Muscle of leg (tissue), 11 donors: ENCODE results near the gene ANKRD44. TPM values are rescaled to one million over a fixed set of nuclear protein-coding genes. Genes with fewer than 3 reads are reported as not detected.

Experiments
- DNase-seq: peaks from one replicate; pipeline ENCODE4 v3.0.0; 2013
- H3K27ac ChIP-seq: one replicate; pipeline ENCODE4 v1.5.1; 2013; ENCODE audit warnings: mild to moderate bottlenecking, low read length, control low read depth
- H3K27me3 ChIP-seq: one replicate; pipeline ENCODE4 v1.6.1; 2013; ENCODE audit warnings: low read length; ENCODE audit not compliant: control insufficient read depth, insufficient read depth
- H3K36me3 ChIP-seq: one replicate; pipeline ENCODE4 v1.6.1; 2013; ENCODE audit warnings: low read length; ENCODE audit not compliant: control insufficient read depth, insufficient read depth
- H3K4me1 ChIP-seq: one replicate; pipeline ENCODE4 v1.6.1; 2013; ENCODE audit warnings: low read length; ENCODE audit not compliant: control insufficient read depth, insufficient read depth
- H3K4me3 ChIP-seq: one replicate; pipeline ENCODE4 v1.5.1; 2013; ENCODE audit warnings: low read length, control low read depth
- H3K9me3 ChIP-seq: replicated peaks from 2 replicates; pipeline ENCODE4 v1.6.1; 2013; ENCODE audit warnings: low read depth, low read length; ENCODE audit not compliant: control insufficient read depth
- WGBS: methylation state at CpG from one replicate; pipeline ENCODE4 v1.1.5; 2013; ENCODE audit warnings: missing lambda C conversion rate; ENCODE audit not compliant: insufficient coverage; 5-methylcytosine and 5-hydroxymethylcytosine counted together
- polyA plus RNA-seq, 8 donors: library from polyadenylated mRNA; unstranded; fragments of 120-200 nt; gene quantifications; one replicate each; pipeline versions ENCODE4 v1.2.1 to v1.2.3, GENCODE V29; 2013; ENCODE audit warnings: inconsistent platforms in 1 of 8, low replicate concordance in 1 of 8; ENCODE audit not compliant: insufficient read length in 8 of 8, insufficient read depth in 1 of 8
- total RNA-seq: library from RNA; stranded (reverse); fragments of 120-200 nt; gene quantifications from one replicate; pipeline ENCODE4 v1.2.4, GENCODE V29; 2013

The ANKRD44 gene
- total and polyA plus RNA-seq, 9 donors: 10.6 to 26.3 (median 15.6) TPM

DNA sequence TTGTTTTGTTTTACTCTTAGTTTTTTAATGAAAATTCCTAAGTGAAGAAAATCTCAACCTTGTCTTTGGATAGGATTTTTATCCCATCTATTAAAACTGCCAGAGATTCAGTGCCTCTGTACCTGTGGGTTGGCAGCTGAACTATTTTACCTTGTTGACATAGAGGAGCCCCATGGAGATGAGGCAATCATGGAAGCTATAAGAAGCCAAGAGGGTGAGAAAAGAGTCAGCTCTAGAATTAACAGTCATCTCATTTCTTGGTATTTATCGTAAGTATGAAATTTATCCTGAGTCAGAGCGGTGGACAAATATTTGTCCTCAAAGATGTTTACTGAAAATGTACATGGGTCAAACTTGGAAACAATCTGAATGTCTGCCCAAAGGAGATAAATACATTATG is 348.3 kb downstream of the ANKRD44 start:
- no peaks in the 10 kb centered on the region for H3K9me3 ChIP-seq
- DNase-seq: no peak
- no CpG with 5 or more reads among the region's 2 CpGs for WGBS
- H3K4me1 ChIP-seq: peaks cover 2% of the 10 kb centered on the region
- H3K36me3 ChIP-seq: no peaks in the 10 kb centered on the region
- no peak overlapping the region for H3K27ac ChIP-seq
- H3K27me3 ChIP-seq: no peaks in the 10 kb centered on the region
- H3K4me3 ChIP-seq: no peak overlapping the region

DNA sequence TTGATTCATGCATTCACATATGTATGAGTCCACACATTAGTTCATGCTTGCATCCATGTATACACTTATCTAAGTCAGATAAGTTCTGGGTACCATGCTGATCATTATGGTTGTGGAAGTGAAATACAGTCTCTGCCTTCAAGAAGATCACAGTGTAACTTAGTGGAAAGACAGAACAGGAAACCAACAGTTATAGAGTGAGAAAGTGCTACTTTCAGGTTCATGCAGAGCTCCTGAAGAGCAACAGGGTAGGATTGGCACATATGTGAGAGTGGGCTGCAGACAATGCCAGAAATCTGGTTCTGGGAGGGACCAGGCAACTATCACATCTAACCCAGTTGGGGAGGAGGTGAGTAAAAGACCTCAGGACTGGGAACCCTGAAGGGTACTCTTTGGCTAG is 348.7 kb downstream of the ANKRD44 start:
- H3K9me3 ChIP-seq: no peaks in the 10 kb centered on the region
- no peaks in the 10 kb centered on the region for H3K36me3 ChIP-seq
- H3K4me1 ChIP-seq: no peaks in the 10 kb centered on the region
- H3K27ac ChIP-seq: no peak overlapping the region
- no peak for DNase-seq
- no peaks in the 10 kb centered on the region for H3K27me3 ChIP-seq
- H3K4me3 ChIP-seq: no peak overlapping the region

DNA sequence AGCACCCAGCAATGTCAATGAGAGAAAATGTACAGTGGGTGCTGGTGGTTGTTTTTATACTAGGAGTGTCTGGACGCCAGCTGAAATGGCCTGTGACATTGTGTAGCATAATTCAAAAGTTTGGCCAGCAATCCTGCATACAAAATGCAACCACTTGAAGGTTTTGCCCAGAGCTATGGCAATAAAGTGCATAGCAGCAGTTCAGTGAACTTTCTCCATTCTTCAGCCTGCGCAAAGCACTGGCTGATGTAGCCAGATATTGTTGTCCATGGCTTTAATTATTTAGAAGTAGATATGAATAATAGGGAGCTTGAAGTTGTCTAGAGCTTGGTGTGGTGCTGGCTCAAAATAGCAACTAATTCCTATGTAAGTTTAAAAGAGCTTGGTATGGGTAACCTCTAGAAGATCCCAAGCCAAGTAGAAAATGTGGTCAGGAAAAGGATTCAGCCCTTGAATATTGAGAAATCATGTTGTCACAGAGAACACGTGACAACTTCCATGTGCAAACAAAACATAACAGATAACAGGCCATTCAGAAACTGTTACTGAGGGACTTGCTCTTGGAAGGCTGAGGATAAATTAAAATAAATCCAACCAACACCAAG is 350.7 kb downstream of the ANKRD44 start:
- 100% methylated on average over 2 of the region's 3 CpGs for WGBS
- Histone ChIP-seq H3K27me3 (no peaks in the 10 kb centered on the region), H3K36me3 (no peaks in the 10 kb centered on the region), H3K4me1 (no peaks in the 10 kb centered on the region), H3K4me3 (no peak overlapping the region), H3K9me3 (no peaks in the 10 kb centered on the region), H3K27ac (no peak overlapping the region)
- DNase-seq: no peak

DNA sequence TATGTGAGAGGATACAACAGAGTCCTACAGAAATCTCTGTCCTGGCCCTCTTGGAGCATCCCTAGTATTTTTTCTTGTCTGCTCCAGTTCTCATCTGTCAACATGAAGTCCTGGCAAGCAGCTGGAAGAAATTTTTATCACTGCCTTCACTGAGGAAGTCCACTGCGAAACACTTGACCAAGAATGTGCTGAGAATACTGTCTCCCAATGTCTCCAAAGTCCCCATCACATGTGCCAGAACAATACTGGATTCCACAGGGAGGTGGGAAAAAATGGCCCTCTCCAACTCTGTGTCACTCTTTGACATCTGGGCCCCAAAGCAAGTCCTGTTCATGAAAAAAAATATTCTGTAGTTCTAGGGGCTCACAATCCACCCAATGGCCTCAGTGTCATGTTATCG is 351.3 kb downstream of the ANKRD44 start:
- H3K9me3 ChIP-seq: no peaks in the 10 kb centered on the region
- no peak overlapping the region for H3K4me3 ChIP-seq
- H3K27ac ChIP-seq: no peak overlapping the region
- WGBS: no CpG with 5 or more reads among the region's 2 CpGs
- no peaks in the 10 kb centered on the region for H3K4me1 ChIP-seq
- no peak for DNase-seq
- no peaks in the 10 kb centered on the region for H3K36me3 ChIP-seq
- H3K27me3 ChIP-seq: no peaks in the 10 kb centered on the region

DNA sequence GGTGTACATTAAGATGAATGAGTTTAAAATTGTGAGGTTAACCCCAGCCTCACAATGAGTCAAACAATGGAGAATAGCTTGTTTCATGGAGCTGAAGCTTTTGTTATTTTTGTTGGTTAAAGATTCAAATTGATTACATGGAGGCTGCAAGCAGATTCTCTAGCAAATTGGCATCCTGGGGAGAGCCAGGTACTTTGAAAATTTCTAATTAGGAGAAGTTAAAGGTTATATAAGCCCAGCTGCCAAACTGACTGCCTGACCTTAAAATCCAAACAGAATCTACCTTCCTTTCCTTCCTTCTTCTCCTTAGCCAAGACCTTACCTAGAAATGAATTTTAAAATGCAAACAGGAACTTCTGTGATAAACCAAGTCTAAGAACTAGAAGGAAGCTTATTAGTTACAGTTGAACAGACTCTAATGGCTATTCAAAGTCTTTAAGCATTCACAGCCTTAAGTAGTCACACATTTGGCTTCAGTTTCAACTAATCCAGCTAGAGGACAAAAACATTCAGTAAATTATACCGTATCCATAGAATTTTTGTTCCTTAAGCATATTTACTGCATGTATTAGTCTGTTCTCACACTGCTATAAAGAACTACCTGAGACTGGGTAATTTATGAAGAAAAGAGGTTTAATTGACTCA is 352.6 kb downstream of the ANKRD44 start:
- no peak for DNase-seq
- no peaks in the 10 kb centered on the region for H3K27me3 ChIP-seq
- no peaks in the 10 kb centered on the region for H3K4me1 ChIP-seq
- H3K9me3 ChIP-seq: no peaks in the 10 kb centered on the region
- H3K36me3 ChIP-seq: no peaks in the 10 kb centered on the region
- no CpG with 5 or more reads among the region's 1 CpG for WGBS
- H3K4me3 ChIP-seq: no peak overlapping the region
- H3K27ac ChIP-seq: no peak overlapping the region

DNA sequence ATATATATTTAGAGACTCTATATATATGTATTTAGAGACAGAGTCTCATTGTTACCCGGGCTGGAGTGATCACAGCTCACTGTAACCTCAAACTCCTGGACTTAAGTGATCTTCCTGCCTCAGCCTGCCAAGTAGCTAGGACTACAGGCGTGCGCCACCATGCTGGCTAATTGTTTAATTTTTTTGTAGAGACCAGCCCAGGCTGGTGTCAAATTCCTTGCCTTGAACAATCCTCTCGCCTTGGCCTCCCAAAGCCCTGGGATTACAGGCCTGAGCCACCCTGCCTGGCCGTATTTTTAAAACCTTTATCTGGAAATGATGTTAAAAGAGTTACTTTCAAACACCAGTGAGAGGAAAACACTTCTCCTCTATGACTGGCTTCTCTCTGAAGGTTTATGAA is 353.1 kb downstream of the ANKRD44 start:
- Histone ChIP-seq H3K36me3 (no peaks in the 10 kb centered on the region), H3K27me3 (no peaks in the 10 kb centered on the region), H3K27ac (no peak overlapping the region), H3K4me1 (no peaks in the 10 kb centered on the region), H3K9me3 (no peaks in the 10 kb centered on the region), H3K4me3 (no peak overlapping the region)
- no peak for DNase-seq
- no CpG with 5 or more reads among the region's 5 CpGs for WGBS

DNA sequence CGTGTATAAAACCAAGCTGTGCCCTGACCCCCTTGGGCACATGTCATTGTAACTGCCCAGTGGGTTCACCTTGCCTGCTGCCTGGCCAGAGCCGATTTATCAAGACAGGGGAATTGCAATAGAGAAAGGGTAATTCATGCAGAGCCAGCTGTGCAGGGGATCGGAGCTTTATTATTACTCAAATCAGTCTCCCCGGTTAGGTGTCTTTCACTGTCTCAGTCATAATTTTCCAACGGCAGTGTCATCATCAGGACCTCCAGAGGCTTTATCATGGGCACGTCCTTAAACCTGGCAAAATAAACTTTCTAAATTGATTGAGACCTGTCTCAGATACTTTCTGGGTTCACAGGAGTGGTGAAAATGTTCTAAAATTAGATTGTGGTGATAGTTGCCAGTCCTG is 354.5 kb downstream of the ANKRD44 start:
- H3K27ac ChIP-seq: no peak overlapping the region
- H3K4me1 ChIP-seq: no peaks in the 10 kb centered on the region
- H3K4me3 ChIP-seq: no peak overlapping the region
- no peaks in the 10 kb centered on the region for H3K36me3 ChIP-seq
- no peaks in the 10 kb centered on the region for H3K9me3 ChIP-seq
- 78% methylated on average over 5 of the region's 6 CpGs for whole genome bisulfite sequencing
- DNase-seq: no peak
- no peaks in the 10 kb centered on the region for H3K27me3 ChIP-seq

DNA sequence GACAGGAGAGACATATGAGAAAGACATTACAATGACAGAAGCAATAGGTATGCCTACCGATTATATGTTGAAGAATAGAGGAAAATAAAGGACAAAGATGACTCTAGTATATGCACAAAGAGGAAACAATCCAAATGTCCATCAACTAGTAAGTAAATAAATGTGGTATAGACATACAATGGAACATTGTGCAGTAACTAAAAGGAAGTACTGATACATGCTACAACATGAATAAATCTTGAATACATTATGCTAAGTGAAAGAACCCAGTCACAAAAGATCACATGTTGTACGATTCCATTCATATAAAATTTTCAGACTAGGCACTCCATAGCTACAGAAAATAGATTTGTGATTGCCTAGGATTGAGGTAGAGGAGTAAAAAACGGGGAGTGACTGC is 355.5 kb downstream of the ANKRD44 start:
- Histone ChIP-seq H3K27me3 (no peaks in the 10 kb centered on the region), H3K4me1 (no peaks in the 10 kb centered on the region), H3K27ac (no peak overlapping the region), H3K9me3 (no peaks in the 10 kb centered on the region), H3K36me3 (no peaks in the 10 kb centered on the region), H3K4me3 (no peak overlapping the region)
- DNase-seq: no peak
- no CpG with 5 or more reads among the region's 3 CpGs for WGBS

DNA sequence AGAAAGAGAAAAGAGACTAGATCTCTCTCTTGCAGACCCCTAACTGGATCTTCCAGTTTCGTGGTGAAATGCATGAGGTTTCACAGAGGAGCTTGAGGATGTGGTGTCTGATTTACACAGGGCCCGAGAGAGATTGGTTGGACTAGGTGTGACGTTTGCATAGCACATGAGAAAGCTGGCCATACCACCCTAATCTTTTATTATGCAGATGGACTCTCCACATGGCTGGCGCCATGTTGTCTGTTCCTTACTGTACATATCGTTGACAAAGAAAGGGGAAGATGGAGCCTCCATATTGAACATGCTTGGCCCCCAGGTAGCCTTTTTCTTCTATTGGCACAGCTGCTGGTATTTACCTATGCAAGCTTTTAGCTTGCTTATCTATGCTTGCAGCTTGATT is 356.6 kb downstream of the ANKRD44 start:
- H3K4me1 ChIP-seq: no peaks in the 10 kb centered on the region
- no peak overlapping the region for H3K4me3 ChIP-seq
- H3K36me3 ChIP-seq: no peaks in the 10 kb centered on the region
- no peak overlapping the region for H3K27ac ChIP-seq
- no peak for DNase-seq
- no peaks in the 10 kb centered on the region for H3K27me3 ChIP-seq
- no peaks in the 10 kb centered on the region for H3K9me3 ChIP-seq
- 100% methylated on average over 2 of the region's 5 CpGs for WGBS

DNA sequence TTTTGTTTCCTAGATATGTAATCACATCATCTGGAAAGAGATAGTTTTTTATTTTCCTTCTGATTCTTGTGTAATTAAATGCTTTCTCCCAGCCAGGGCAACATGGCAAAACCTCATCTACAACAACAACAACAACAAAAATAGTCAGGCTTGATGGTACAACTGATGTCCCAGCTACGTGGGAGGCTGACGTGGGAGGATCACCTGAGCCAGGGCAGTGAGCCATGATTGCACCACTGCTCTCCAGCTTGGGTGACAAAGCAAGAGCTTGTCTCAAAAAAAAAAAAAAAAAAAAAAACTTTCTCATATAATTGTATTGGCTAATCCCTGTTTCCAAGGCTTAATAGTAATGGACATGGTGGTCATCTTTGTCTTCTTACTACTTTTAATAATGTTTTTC is 357.6 kb downstream of the ANKRD44 start:
- no peak for DNase-seq
- H3K4me1 ChIP-seq: no peaks in the 10 kb centered on the region
- no peaks in the 10 kb centered on the region for H3K9me3 ChIP-seq
- no peaks in the 10 kb centered on the region for H3K27me3 ChIP-seq
- no CpG with 5 or more reads among the region's 2 CpGs for WGBS
- H3K36me3 ChIP-seq: no peaks in the 10 kb centered on the region
- H3K27ac ChIP-seq: no peak overlapping the region
- H3K4me3 ChIP-seq: no peak overlapping the region

DNA sequence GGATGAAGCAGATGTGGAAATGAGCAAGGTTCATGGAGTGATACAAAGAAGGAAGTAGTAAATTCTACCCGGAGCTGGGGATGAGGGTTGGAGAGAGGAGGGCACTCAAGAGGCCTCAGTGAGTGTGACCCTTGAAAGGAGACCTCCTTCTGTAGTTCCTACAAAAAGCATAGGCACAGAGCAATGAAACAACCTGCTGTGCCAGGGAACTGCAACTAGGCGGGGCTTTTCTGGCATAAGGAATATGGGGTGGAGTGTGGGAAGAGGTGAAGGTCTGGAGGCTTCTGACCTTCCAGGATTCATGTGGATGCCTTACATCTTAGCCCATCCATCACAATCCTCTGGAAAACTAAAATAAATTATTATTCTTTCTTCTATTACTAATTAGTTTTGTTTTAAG is 358.6 kb downstream of the ANKRD44 start:
- Histone ChIP-seq H3K36me3 (no peaks in the 10 kb centered on the region), H3K4me3 (no peak overlapping the region), H3K4me1 (no peaks in the 10 kb centered on the region), H3K27me3 (no peaks in the 10 kb centered on the region), H3K27ac (no peak overlapping the region), H3K9me3 (no peaks in the 10 kb centered on the region)
- no peak for DNase-seq
- WGBS: 18% methylated on average over 1 of the region's 2 CpGs
